ENCODE measurements around the gene LRSAM1.

GRCh38 chr9:127467621-127468020 is 16.3 kb downstream of the LRSAM1 start:
- TF ChIP-seq POLR2A (IDR thresholded peaks at IDR 0.05), result no peak
- TF ChIP-seq CTCF (IDR thresholded peaks at IDR 0.05), result no peak
